ENCODE measurements around the gene MPST.
"Not testable (repeated sequence)": the region's sequence is repeated elsewhere in the genome, so short reads cannot be mapped to it uniquely, and the experiment has no call there.

Gene MPST
- 4.6 to 12.1 reads per million in 2 donors for total RNA-seq

GRCh38 chr22:37019309-37020191, at the start of gene MPST, which contains the start of gene TST:
Gene MPST, plus strand, starts transcription at chr22:37019742. Its CDS starts 95 bp downstream, at chr22:37019837.
Gene TST, minus strand, starts transcription at chr22:37019447. Its CDS starts 715 bp downstream, at chr22:37018732.
- peak; percentile 32 for DNase-seq

DNA sequence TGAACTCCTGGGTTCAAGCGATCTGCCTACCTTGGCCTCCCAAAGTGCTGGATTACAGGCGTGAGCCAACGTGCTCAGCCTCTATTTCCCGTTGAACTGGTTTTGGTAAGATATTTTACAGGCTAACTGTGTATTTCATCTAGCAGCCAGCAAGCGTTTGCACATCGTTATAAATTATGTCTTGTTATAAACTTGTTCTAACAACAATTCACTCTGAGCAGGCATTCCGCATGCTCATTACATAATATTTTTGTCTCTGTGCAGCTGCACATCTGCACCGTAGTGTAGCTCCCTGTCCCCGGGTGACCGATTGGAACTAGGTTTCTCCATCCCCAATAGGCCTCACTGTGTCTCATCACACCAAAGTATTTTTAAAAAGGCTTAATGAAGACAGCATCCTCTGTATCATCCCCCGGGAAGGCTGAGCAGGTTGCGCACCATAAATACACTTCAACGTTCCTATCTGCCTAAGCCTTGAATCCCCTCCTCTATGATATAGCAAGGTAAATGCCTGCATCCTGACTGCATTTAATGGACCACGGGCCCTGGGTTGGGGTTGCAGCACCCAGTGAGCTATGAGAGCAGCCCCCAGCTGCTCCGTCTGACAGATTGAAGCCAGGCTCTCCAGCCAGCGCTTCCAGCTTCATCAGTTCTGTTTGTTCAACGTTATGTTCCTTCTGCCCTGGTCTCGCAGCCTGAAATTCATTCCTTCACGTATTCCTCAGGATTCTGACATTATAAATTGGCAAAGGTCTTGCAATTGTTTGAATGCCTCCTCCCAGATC, 48.0 kb upstream of the MPST start:
- no peak for DNase-seq

DNA sequence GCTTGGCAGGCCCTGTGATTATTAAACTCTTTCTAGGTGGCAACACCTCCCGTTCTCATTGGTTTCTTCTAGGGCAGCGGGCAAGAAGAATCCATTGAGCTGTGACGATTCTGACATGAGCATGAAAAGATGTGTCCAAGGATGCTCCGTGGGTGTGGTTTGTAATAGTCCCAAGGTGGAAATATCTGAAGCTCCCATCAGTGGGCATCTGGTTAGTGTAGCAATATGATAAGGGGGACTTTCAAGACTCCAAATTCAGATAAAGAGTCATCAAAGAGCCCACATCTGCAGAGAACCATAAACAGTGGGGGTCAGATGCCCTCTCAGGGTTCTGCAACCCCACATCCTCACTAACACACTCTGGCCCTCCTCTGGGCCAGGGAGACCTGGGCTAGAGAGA, 42.9 kb upstream of the MPST start:
- no peak for DNase-seq

GRCh38 chr22:36977401-36977861, 42.1 kb upstream of the MPST start:
- DNase-seq = peak; percentile 74

- peak; percentile 91 for DNase-seq
Observed at GRCh38 chr22:36977947-36978660, 41.4 kb upstream of the MPST start.

GRCh38 chr22:36979016-36979910, 40.3 kb upstream of the MPST start:
- DNase-seq = no peak

DNA sequence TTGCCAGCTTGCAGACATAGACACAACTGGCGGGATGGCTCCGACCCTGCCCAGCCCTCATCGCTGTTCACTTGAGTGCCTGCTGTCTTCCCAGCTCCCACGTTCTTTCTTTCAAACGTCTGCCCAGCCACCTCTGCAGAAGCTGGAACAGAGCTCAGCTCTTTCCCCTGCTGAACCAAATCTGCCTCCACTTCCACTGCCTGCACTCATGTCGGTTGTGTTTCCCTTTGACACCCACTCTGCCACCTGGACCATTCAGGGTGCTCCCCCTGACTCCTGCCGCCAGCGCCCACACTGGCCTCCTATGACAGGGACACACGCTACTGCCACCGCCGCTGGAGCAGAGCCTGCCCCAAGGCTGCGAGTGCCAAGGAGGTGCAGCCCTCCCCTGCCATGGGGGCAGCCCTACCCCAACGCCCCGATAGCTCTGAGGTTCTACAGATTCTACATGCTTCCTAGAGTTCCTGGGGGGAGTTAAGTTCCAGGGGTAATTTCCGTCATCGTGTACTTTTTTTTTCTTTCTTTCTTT, 38.2 kb upstream of the MPST start:
- no peak for DNase-seq

DNA sequence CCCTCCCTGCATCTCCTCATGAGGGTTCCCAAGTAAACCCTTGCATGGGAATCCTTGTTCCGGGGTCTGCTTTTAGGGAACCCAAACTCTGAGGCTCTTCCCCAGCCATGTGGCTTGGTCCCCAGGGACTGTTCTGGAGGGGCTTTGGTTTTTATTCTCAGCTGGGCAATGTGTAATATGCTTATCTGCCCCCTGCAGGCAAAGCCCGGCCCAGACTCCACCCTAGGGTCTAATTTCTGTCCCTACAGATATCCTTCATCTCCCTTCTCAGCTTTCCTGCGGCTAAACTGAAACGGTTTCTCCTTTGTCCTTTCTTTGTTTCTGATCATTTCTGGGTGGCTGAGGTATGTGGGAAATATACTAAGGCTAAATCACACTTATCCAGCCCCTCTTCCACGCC, 37.4 kb upstream of the MPST start:
- DNase-seq = no peak

GRCh38 chr22:36985211-36985889, 34.2 kb upstream of the MPST start:
- DNase-seq = no peak

GRCh38 chr22:36986242-36986821, 33.2 kb upstream of the MPST start:
- DNase-seq = no peak

DNA sequence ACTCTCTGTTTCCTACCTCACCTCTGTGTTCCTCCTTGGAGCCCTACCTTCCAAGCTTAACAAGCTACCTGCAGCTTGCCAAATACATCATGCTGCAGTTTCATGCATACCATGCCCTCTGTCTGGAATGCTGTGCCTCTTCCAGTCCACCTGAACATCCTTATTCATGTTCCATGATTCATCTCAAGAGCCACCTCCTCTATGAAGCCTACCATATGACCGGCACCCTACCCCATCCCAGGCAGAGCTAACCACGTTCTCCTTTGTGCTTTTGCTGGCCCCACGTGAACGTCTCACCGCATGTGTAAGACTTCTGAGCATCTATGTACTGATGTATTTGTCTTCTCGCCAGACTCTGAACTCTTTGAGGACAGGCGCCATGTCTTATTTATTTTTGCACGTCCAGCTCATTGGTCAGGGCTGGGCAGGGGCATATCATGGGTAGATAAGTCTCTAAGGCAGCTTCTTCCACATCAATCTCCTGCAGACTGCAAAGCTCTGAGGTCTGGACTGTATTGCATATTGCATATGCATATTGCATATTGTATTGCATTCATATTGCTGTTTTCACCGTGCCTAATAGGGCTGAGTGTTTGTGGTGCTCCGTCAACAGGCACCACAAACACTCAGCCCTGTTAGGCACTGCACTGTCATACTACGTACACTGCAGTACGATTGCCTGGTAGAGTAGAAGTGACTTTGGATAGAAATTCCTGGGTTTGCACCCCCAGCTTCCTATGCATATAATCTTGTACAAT, 31.3 kb upstream of the MPST start:
- no peak for DNase-seq

DNA sequence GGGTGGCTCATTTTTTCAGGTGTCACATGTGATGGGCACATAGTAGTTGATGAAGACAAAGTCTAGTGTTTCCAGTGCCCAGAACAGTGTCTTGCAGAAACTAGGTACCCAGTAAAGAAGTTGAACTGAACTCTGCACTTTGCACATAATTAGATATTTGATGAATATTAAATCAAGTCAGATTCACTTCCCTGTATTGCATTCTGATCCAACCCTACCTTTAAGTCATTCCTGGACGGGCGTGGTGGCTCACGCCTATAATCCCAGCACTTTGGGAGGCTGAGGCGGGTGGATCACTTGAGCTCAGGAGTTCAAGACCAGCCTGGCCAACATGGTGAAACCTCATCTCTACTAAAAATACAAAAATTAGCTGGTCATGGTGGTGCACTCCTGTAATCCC, 30.5 kb upstream of the MPST start:
- not testable (repeated sequence) for DNase-seq

DNA sequence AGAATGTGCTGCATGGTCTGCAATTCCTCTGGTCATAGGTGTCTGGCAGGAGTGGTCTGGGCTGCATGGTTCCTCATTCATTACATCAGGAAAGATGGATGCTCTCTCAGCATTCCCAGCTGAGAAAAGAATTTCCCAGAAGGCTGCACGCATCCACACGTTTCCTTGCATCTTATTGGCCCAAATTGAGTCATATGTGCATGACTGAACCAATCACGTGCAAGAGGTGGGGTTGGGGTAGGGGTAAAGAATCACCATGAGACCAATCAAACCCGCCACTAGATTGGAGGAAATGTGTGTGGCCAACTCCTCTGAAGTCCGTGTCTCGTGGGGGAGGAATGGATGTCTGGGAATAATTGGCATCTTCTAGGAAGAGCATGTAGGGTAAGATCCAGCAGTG, 29.1 kb upstream of the MPST start:
- no peak for DNase-seq

- no peak for DNase-seq
Observed at GRCh38 chr22:36991206-36991605, 28.3 kb upstream of the MPST start.

DNA sequence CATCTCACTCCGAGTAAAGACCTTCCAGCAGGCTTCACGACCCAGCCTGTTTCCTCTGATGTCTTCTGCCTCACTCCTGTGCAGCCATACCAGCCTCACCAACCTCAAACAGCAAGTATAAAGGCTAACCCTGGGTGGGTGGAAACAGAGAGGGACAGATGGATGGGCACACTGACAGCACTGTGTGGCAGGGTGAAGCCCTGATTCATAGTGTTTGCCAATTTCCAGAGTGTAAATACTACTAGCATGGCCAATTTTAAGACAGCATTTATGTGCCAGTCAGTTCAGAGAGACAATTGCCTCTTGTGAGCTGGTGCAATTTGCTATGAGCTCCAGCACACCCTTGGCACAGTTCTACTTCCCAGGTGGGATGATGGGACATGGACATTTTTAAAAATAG, 21.8 kb upstream of the MPST start:
- no peak for DNase-seq

DNA sequence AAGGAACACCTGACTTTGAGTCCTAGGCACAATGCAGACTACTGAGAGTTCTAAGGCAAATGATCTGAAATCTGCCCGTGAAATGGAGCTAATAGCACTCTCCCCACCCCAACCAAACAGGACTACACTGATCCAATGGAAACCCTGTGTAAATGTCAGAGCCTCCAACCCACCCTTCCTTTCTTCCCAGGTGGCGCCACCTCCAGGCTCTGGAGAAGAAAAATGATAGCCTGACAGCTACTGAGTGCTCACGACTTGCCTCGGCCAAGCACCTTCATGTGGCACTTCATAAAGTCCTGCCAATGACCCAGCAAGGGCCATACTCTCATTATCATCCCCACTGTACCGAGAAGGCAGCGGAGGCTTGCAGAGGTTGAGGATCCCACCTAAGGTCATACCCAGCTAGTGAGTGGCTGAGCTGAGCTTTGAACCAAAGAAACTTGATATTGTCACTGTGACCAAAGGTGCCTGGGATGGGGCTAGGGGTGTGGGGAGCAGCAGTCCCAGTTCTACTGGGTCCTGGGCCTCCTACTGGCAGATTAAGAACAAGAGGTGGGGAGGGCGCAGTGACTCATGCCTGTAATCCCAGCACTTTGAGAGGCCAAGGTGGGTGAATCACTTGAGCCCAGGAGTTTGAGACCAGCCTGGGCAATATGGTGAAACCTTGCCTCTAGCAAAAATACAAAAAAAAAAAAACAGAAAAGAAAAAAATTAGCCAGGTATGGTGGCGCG, 20.8 kb upstream of the MPST start:
- DNase-seq = no peak

DNA sequence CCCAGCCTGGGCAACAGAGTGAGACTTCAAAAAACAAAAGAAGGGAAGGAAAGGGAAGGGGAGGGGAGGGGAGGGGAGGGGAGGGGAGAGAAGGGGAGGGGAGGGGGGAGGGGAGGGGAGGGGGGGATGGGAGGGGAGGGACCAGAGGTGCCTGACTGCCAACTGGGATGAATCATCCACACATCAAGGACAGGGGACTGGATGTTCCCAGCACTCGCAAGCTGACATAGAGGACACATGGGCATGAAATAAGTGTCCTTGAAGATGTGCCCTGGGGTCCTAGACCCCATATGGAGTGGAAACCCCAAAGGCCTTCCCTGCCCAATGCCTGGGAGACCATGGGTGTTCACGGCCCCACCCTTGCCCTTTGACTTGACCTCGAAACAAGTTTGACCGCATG, 20.1 kb upstream of the MPST start:
- DNase-seq = no peak

DNA sequence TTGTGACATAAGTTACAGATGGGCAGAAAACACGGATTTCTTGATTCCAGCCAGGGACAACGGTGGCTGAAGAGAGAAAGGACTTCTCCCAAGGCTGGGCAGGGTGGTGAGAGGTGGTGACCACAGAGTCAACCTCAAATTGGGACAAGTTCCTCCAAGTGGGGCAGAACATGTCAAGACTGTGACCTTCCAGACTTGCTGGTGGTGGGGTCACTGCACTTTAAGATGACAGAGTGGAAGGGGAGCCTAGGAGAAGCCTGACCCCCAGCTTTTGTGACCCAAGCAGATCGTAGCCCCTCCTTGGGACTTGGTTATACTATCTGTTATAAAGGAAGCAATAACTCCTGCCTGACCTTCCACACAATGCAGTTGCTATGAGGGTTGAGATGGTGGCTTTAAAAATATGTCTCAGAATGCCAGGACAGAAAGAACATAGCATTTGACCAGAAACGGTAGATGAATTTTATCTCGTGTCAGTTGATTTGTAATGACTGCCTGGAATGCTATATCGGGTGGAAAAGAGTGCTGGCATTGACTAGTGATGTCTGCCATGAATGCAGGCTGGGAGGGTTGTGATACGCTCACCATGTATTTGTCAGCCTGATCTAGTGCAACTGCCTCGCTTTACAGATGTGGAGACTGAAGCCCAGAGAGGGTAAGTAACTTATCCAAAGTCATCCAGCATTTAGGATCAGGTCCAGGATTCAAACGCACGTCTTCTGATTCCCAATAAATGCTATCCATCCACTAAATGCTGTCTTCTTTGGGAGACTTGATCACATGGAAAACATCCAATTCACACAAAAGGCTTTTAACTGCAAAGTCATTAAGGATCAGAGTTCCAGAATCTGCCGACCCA, 18.6 kb upstream of the MPST start:
- no peak for DNase-seq
